Measurements from ENCODE around the gene HMGA1. TPM values are rescaled to one million over a fixed set of nuclear protein-coding genes. Genes with fewer than 3 reads are reported as not detected.

HMGA1 gene
- total RNA-seq, 1 donor from 2014 or later, result 54.7 TPM

DNA sequence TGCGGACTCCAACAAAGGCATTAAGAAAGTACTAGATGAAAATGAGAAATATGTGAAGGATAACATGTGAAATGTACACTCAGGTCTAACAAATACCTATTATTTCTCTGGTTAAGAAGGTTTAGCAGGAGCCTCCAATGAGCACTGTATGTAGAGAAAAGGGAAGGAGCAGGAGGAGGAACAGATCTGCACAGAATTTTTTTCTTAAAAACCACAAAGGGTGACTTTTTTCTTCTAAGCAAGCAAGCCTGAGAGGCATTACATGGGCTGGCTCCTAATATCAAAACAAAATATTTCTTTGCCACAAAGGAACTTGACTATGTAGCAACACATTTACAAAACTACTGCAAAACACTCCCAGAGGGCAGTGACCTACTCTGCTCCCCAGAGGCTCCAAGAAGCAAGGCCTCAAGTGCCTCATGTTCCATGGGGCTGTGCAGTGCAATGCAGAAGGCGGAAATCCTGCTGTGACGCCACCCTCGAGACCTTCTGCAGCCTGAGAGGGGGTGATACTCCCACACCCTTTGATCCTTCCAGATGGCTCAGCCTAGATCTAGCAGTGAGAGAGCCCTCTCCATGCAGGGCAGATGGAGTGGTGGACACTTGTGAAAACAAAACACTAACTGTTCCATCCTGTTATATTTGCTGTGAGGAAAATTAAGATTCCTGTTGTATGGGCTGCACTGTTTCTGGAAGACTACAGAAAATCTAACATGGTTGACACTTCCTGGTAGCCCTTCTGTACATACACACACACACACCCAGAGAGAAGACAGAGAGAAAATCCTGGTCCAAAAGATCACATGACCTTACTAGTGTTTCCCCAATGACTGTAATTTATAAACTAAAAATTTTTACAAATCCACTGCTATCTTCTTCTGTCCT, 48.1 kb downstream of the HMGA1 start:
- no peak for TF ChIP-seq CTCF (IDR thresholded peaks at IDR 0.05)
- intact Hi-C loops (cut with DNase I), result no loop called here
- Histone ChIP-seq H3K27me3 (no peaks in the 10 kb centered on the region), H3K36me3 (peaks cover 2% of the 10 kb centered on the region), H3K9me3 (no peaks in the 10 kb centered on the region), H3K4me1 (peaks cover 8% of the 10 kb centered on the region), H3K27ac (peak overlapping the region; percentile 52), H3K4me3 (no peak overlapping the region)
- DNase-seq (peak; percentile 73), ATAC-seq (peak; percentile 95)

GRCh38 chr6:34285448-34286164, 48.9 kb downstream of the HMGA1 start:
- TF ChIP-seq CTCF (IDR thresholded peaks at IDR 0.05), result no peak
- Histone ChIP-seq H3K4me1 (peaks cover 8% of the 10 kb centered on the region), H3K27me3 (no peaks in the 10 kb centered on the region), H3K27ac (peak overlapping the region; percentile 52), H3K36me3 (no peaks in the 10 kb centered on the region), H3K4me3 (no peak overlapping the region), H3K9me3 (no peaks in the 10 kb centered on the region)
- DNase-seq (no peak), ATAC-seq (no peak)
- intact Hi-C loops (cut with DNase I), result no loop called here

DNA sequence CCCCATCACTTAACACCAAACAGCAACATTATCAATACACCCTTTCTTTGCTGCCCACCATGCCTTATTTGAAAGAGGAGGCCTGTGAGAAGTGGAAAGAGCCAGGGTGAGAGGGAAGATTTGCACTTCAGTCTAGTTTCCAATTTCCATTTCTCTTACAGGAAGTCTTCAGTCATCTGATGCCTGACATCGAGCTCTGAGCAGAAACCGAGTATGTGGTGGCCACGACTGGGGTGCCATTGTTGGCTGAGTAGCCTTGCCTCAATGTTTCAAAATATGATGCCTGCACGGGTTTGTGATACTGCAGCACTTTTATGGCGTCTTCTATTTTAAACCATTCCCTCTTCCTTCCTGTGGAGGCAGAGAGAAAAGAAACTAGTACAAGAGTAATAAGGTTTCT, 51.9 kb downstream of the HMGA1 start:
- Histone ChIP-seq H3K36me3 (peaks cover 22% of the 10 kb centered on the region), H3K4me1 (peaks cover 8% of the 10 kb centered on the region), H3K9me3 (no peaks in the 10 kb centered on the region), H3K4me3 (no peak overlapping the region), H3K27ac (no peak overlapping the region), H3K27me3 (no peaks in the 10 kb centered on the region)
- DNase-seq, result no peak
- intact Hi-C loops (cut with DNase I), result no loop called here
- ATAC-seq, result no peak
- no peak for TF ChIP-seq CTCF (IDR thresholded peaks at IDR 0.05)

DNA sequence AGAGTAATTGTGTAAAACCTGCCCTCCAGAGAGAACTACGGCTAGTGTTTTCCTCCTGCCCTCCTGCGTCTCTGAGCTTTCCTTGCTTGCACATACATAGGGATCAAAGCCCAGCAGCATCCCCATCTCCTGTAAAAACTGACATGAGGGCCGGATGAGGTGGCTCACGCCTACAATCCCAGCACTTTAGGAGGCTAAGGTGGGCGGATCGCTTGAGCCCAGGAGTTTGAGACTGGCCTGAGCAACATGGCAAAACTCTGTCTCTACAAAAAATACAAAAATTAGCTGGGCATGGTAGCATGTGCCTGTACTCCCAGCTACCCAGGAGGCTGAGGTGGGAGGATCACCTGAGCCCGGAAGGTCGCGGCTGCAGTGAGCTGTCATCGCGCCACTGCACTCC, 52.5 kb downstream of the HMGA1 start:
- intact Hi-C loops (cut with DNase I), result no loop called here
- Histone ChIP-seq H3K4me1 (peaks cover 8% of the 10 kb centered on the region), H3K9me3 (no peaks in the 10 kb centered on the region), H3K27me3 (no peaks in the 10 kb centered on the region), H3K27ac (no peak overlapping the region), H3K36me3 (peaks cover 27% of the 10 kb centered on the region), H3K4me3 (no peak overlapping the region)
- DNase-seq (no peak), ATAC-seq (no peak)
- no peak for TF ChIP-seq CTCF (IDR thresholded peaks at IDR 0.05)

- Histone ChIP-seq H3K27me3 (no peaks in the 10 kb centered on the region), H3K36me3 (peaks cover 33% of the 10 kb centered on the region), H3K4me1 (peaks cover 4% of the 10 kb centered on the region), H3K4me3 (no peak overlapping the region), H3K9me3 (no peaks in the 10 kb centered on the region), H3K27ac (no peak overlapping the region)
- no peak for TF ChIP-seq CTCF (IDR thresholded peaks at IDR 0.05)
- ATAC-seq (no peak), DNase-seq (no peak)
- intact Hi-C loops (cut with DNase I), result no loop called here
Measured at GRCh38 chr6:34292954-34293353, 56.3 kb downstream of the HMGA1 start.
